Transverse colon (tissue), 3 donors: ENCODE results near the gene ADAMTS8.

ENCODE experiments used
- POLR2A ChIP-seq: fragments of 450-650 bp; IDR thresholded peaks from one replicate; pipeline ENCODE4 v1.6.1; 2016; ENCODE audit warnings: antibody characterized with exemption, mild to moderate bottlenecking, moderate library complexity
- TF ChIP-seq, protein P1 (sequence below), 5 experiments: fragments of 200-600 bp in 3 of 5; fragments of 450-650 bp in 2 of 5; sonication (generic) in 3 of 5; IDR thresholded peaks; 1 replicate in 2 of 5; 2 replicates in 3 of 5; pipeline ENCODE4 v1.5.1; 2016 to 2017; ENCODE audit warnings: antibody characterized with exemption in 5 of 5, inconsistent platforms in 3 of 5, mild to moderate bottlenecking in 2 of 5, moderate library complexity in 1 of 5

DNA sequence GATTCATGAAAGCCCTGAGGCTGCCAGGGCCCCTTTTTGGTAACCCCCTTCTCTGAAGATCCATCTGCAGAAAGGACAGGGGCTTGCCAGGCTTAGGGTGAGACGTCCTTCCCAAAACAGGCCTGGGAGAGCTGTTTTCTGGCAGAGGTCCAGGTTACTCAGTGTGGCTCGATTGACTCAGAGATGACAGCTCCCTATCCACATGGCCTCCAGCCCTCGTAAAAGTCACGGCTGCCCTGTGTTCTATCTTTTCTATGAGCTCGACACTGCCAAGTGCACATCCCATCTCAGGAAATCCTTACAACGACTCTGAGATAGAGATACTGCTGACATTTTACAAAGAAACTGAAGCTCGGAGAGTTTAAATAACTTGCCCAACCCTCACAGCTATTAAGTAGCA, 20.4 kb downstream of the ADAMTS8 start:
- TF ChIP-seq, protein P1, sequence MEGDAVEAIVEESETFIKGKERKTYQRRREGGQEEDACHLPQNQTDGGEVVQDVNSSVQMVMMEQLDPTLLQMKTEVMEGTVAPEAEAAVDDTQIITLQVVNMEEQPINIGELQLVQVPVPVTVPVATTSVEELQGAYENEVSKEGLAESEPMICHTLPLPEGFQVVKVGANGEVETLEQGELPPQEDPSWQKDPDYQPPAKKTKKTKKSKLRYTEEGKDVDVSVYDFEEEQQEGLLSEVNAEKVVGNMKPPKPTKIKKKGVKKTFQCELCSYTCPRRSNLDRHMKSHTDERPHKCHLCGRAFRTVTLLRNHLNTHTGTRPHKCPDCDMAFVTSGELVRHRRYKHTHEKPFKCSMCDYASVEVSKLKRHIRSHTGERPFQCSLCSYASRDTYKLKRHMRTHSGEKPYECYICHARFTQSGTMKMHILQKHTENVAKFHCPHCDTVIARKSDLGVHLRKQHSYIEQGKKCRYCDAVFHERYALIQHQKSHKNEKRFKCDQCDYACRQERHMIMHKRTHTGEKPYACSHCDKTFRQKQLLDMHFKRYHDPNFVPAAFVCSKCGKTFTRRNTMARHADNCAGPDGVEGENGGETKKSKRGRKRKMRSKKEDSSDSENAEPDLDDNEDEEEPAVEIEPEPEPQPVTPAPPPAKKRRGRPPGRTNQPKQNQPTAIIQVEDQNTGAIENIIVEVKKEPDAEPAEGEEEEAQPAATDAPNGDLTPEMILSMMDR (IDR thresholded peaks at IDR 0.05), result no peak
- no peak for TF ChIP-seq POLR2A
